A673 (cell line): ENCODE measurements around the gene SCUBE3. TPM values are rescaled to one million over a fixed set of nuclear protein-coding genes. Genes with fewer than 3 reads are reported as not detected.

Experiments used
- BruUV-seq: library from RNA; stranded (reverse); fragments of 400-500 nt; replicated peaks from 2 replicates; lab custom pipeline; 2021; lab: Mats Ljungman, UMichigan
- CTCF ChIA-PET: fragments of 300-600 bp; sonication (Branson Sonifier 250); formaldehyde crosslinking; loops from one replicate; lab custom pipeline; 2022; ENCODE audit warnings: antibody characterized with exemption; lab: Charles Lee
- POLR2A ChIA-PET: fragments of 300-600 bp; sonication (Branson Sonifier 250); formaldehyde crosslinking; loops from one replicate; lab custom pipeline; 2022; ENCODE audit warnings: antibody characterized with exemption; ENCODE audit not compliant: low non-redundant PET; lab: Charles Lee
- DNase-seq: peaks from one replicate; pipeline ENCODE4 v3.0.0-alpha.2; 2015; ENCODE audit warnings: low spot score
- H3K27ac ChIP-seq: fragments of 200-600 bp; sonication (generic); 2 replicates; pipeline ENCODE4 v1.5.1; 2016; ENCODE audit warnings: mixed run types, low read depth, mild to moderate bottlenecking, mixed read lengths, antibody characterized with exemption, low read length; ENCODE audit not compliant: poor library complexity, severe bottlenecking
- H3K27me3 ChIP-seq: fragments of 200-600 bp; sonication (generic); replicated peaks from 2 replicates; pipeline ENCODE4 v1.6.1; 2017; ENCODE audit warnings: mixed run types, low read depth, mild to moderate bottlenecking, mixed read lengths, antibody characterized with exemption, low read length; ENCODE audit not compliant: insufficient read depth, poor library complexity
- H3K36me3 ChIP-seq: fragments of 200-600 bp; sonication (generic); 2 replicates; pipeline ENCODE4 v1.6.1; 2016; ENCODE audit warnings: mixed run types, mild to moderate bottlenecking, mixed read lengths, antibody characterized with exemption, low read length; ENCODE audit not compliant: insufficient read depth, poor library complexity, severe bottlenecking
- H3K4me1 ChIP-seq: fragments of 200-600 bp; sonication (generic); 2 replicates; pipeline ENCODE4 v1.6.1; 2017; ENCODE audit warnings: mixed run types, mild to moderate bottlenecking, mixed read lengths, antibody characterized with exemption, low read length; ENCODE audit not compliant: insufficient read depth, poor library complexity, severe bottlenecking
- H3K4me3 ChIP-seq: fragments of 200-600 bp; sonication (generic); 2 replicates; pipeline ENCODE4 v1.5.1; 2016; ENCODE audit warnings: low read depth, mixed run types, mild to moderate bottlenecking, mixed read lengths, low read length; ENCODE audit not compliant: poor library complexity, severe bottlenecking
- H3K9me3 ChIP-seq: fragments of 200-600 bp; sonication (generic); 2 replicates; pipeline ENCODE4 v1.6.1; 2016; ENCODE audit warnings: mixed run types, low read depth, mild to moderate bottlenecking, mixed read lengths, antibody characterized with exemption, low read length; ENCODE audit not compliant: poor library complexity, severe bottlenecking
- EZH2 ChIP-seq: fragments of 200-600 bp; sonication (generic); IDR thresholded peaks from 2 replicates; pipeline ENCODE4 v1.6.1; 2017; ENCODE audit warnings: borderline replicate concordance, low read depth, mild to moderate bottlenecking, mixed read lengths, antibody characterized with exemption, low read length; ENCODE audit not compliant: poor library complexity, severe bottlenecking
- intact Hi-C: fragments of 100-400 bp; cut with micrococcal nuclease; formaldehyde crosslinking; loops from one replicate; pipeline ENCODE4 v1.10.0; 2022; ENCODE audit not compliant: unreplicated experiment
- total RNA-seq: library from RNA; stranded (reverse); gene quantifications from 2 replicates; pipeline ENCODE4 v1.2.3, GENCODE V29; 2021
- TF ChIP-seq, protein P1 (sequence below): fragments of 300-800, 200-600 bp; sonication (generic); conservative IDR thresholded peaks from 2 replicates; pipeline ENCODE4 v1.5.1; 2017; ENCODE audit warnings: low read depth, mild to moderate bottlenecking, antibody characterized with exemption, low read length, moderate library complexity, mixed read lengths

SCUBE3 gene
- total RNA-seq, 1 experiment from 2014 or later, result 0.04 TPM

DNA sequence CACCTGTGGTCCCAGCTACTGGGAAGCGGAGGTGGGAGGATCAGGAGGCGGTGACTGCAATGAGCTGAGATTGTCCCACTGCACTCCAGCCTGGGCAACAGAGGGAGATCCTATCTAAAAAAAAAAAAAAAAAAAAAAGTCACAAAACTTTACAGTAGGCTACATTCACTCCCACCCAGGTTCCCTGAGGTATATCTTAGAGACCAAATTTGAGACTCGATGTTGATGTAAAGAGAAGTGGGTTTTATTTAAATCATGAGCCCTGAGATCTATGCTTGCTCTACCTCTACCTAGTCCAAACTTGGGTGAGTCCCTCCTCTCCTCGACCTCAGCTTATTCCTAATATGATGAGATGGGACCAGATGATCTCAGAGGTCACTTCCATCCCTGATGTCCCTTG is 75.1 kb downstream of the SCUBE3 start:
- TF ChIP-seq EZH2, result no peak
- TF ChIP-seq, protein P1, sequence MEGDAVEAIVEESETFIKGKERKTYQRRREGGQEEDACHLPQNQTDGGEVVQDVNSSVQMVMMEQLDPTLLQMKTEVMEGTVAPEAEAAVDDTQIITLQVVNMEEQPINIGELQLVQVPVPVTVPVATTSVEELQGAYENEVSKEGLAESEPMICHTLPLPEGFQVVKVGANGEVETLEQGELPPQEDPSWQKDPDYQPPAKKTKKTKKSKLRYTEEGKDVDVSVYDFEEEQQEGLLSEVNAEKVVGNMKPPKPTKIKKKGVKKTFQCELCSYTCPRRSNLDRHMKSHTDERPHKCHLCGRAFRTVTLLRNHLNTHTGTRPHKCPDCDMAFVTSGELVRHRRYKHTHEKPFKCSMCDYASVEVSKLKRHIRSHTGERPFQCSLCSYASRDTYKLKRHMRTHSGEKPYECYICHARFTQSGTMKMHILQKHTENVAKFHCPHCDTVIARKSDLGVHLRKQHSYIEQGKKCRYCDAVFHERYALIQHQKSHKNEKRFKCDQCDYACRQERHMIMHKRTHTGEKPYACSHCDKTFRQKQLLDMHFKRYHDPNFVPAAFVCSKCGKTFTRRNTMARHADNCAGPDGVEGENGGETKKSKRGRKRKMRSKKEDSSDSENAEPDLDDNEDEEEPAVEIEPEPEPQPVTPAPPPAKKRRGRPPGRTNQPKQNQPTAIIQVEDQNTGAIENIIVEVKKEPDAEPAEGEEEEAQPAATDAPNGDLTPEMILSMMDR, result no peak
- CTCF ChIA-PET, result no interaction called here
- Histone ChIP-seq H3K9me3 (no peaks in the 10 kb centered on the region), H3K4me1 (no peaks in the 10 kb centered on the region), H3K27me3 (no peaks in the 10 kb centered on the region), H3K27ac (no peak overlapping the region), H3K4me3 (no peak overlapping the region), H3K36me3 (peaks cover 37% of the 10 kb centered on the region)
- DNase-seq, result no peak
- intact Hi-C loops, result no loop called here
- POLR2A ChIA-PET, result no interaction called here
- no TSS peak for BruUV-seq

DNA sequence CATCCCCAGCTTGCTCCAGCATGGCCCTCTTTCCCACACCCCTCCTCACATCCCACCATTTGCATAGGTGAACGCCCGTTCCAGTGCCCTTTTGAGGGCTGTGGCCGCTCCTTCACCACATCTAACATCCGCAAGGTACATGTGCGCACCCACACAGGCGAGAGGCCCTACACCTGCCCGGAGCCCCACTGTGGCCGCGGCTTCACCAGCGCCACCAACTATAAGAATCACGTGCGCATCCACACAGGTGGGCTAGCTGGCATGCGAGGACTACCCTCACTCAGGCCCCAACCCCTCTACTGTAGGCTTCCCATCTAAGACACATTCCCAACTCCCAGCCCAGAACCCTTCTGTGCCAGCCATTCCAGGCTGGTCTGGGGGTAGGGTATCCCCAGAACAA is 77.7 kb downstream of the SCUBE3 start:
- DNase-seq, result no peak
- H3K4me1 ChIP-seq, result no peaks in the 10 kb centered on the region
- TF ChIP-seq, protein P1, result no peak
- no peak for TF ChIP-seq EZH2
- POLR2A ChIA-PET, result no interaction called here
- H3K27me3 ChIP-seq, result no peaks in the 10 kb centered on the region
- H3K27ac ChIP-seq, result no peak overlapping the region
- CTCF ChIA-PET, result no interaction called here
- no TSS peak for BruUV-seq
- H3K9me3 ChIP-seq, result no peaks in the 10 kb centered on the region
- H3K36me3 ChIP-seq, result peaks cover 26% of the 10 kb centered on the region
- intact Hi-C loops, result no loop called here
- no peak overlapping the region for H3K4me3 ChIP-seq

DNA sequence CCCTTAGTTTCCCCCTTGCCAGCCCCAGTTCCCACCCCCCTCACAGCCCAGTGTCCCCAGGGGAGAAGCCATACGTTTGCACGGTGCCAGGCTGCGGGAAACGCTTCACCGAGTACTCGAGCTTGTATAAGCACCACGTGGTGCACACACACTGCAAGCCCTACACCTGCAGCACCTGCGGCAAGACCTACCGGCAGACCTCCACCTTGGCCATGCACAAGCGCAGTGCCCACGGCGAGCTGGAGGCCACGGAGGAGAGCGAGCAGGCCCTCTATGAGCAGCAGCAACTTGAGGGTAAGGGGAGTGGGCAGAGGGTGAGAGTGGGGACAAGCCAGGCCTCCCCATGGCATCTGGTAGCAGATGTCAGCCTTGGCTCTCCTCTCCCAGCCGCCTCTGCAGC is 78.7 kb downstream of the SCUBE3 start:
- TF ChIP-seq EZH2, result no peak
- TF ChIP-seq, protein P1, result no peak
- peaks cover 25% of the 10 kb centered on the region for H3K36me3 ChIP-seq
- intact Hi-C loops, result no loop called here
- no TSS peak for BruUV-seq
- no peak overlapping the region for H3K27ac ChIP-seq
- no peaks in the 10 kb centered on the region for H3K27me3 ChIP-seq
- H3K4me1 ChIP-seq, result no peaks in the 10 kb centered on the region
- DNase-seq, result no peak
- H3K4me3 ChIP-seq, result no peak overlapping the region
- ChIA-PET CTCF (no interaction called here), POLR2A (no interaction called here)
- H3K9me3 ChIP-seq, result no peaks in the 10 kb centered on the region
